ENCODE measurements around the gene NOP14.

- TF ChIP-seq EP300 (IDR thresholded peaks at IDR 0.05): no peak
- TF ChIP-seq POLR2A (IDR thresholded peaks at IDR 0.05): no peak
These were observed 21.1 kb downstream of the NOP14 start for GRCh38 chr4:2942037-2942531.

All from stomach (tissue), 4 donors.